ENCODE data around the gene ATOH8.

GRCh38 chr2:85811180-85812093 lies 57.6 kb downstream of the ATOH8 start:
- TF ChIP-seq GATA3 (IDR thresholded peaks at IDR 0.05; ENCODE audit: low read depth, low read length) (no peak), GATA2 (IDR thresholded peaks at IDR 0.05; ENCODE audit: low read depth, low read length) (no peak)

All from SH-SY5Y (cell line).